Measurements from ENCODE around the gene CNTN3. TPM values are rescaled to one million over a fixed set of nuclear protein-coding genes. Genes with fewer than 3 reads are reported as not detected.

The CNTN3 gene
- total and polyA plus RNA-seq, 2 experiments from 2014 or later, result 4.1 to 12.1 TPM

DNA sequence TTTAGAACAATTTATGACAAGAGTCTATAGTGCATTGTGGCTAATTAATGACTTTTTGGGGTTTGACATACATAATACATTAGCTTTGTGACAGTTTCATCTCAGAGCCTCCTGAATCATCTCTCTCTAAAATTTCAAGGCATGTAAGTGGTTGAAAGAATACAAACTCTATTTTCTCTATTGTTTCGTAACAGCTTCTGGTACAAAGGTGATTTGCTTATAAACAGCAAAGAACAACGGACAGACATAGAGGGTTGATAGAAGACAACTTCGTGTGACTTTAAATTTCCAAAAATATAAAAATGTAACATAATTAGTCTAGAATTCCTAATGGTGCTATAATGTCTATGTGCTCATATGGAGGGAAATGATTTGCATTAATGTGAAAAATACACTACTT is 21.3 kb downstream of the CNTN3 start:
- DNase-seq (ENCODE audit: low spot score), result no peak
- no peaks in the 10 kb centered on the region for H3K27me3 ChIP-seq
- H4K20me1 ChIP-seq (ENCODE audit: insufficient read depth, poor library complexity, severe bottlenecking), result no peaks in the 10 kb centered on the region
- no peak overlapping the region for H3K4me3 ChIP-seq
- no peak overlapping the region for H3K4me2 ChIP-seq
- no peaks in the 10 kb centered on the region for H3K9me3 ChIP-seq (ENCODE audit: low read depth)
- no peaks in the 10 kb centered on the region for H3K79me2 ChIP-seq
- no peak overlapping the region for H3K27ac ChIP-seq
- 82% methylated on average over 3 of the region's 3 CpGs for WGBS (ENCODE audit: low lambda C conversion rate, missing lambda C conversion rate)
- TF ChIP-seq, protein P1, sequence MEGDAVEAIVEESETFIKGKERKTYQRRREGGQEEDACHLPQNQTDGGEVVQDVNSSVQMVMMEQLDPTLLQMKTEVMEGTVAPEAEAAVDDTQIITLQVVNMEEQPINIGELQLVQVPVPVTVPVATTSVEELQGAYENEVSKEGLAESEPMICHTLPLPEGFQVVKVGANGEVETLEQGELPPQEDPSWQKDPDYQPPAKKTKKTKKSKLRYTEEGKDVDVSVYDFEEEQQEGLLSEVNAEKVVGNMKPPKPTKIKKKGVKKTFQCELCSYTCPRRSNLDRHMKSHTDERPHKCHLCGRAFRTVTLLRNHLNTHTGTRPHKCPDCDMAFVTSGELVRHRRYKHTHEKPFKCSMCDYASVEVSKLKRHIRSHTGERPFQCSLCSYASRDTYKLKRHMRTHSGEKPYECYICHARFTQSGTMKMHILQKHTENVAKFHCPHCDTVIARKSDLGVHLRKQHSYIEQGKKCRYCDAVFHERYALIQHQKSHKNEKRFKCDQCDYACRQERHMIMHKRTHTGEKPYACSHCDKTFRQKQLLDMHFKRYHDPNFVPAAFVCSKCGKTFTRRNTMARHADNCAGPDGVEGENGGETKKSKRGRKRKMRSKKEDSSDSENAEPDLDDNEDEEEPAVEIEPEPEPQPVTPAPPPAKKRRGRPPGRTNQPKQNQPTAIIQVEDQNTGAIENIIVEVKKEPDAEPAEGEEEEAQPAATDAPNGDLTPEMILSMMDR (IDR thresholded peaks at IDR 0.05; ENCODE audit: poor library complexity), result no peak
- TF ChIP-seq EZH2 (IDR thresholded peaks at IDR 0.05; ENCODE audit: borderline replicate concordance), result no peak
- TF ChIP-seq EZH2phosphoT487 (IDR thresholded peaks at IDR 0.05; ENCODE audit: low read depth, severe bottlenecking, unreplicated experiment), result no peak
- no peaks in the 10 kb centered on the region for H3K9me2 ChIP-seq (replicated peaks; ENCODE audit: insufficient read depth)
- no peaks in the 10 kb centered on the region for H3K36me3 ChIP-seq (replicated peaks; ENCODE audit: insufficient read depth, low read depth)
- no peak overlapping the region for H2AFZ ChIP-seq
- H3K4me1 ChIP-seq (ENCODE audit: insufficient read depth), result no peaks in the 10 kb centered on the region

DNA sequence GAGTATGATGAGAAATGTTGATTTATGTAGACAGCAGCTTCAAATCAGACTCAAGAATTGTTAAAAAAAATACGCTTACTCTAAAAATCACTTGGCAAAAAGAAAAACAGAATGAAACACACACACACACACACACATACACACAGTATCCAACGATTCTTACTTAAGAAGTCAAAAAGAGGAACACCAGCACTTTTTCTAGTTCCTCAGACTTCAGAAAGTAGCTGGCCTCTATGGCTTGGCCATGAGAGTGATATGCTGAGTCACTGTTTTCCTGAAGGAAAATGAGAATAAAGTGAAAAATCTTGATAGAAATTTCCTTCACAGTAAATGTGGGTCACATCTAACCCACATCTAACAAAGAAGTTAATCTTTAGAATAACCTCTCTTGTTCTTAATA is 22.1 kb downstream of the CNTN3 start:
- Histone ChIP-seq H3K27me3 (no peaks in the 10 kb centered on the region), H3K9me2 (replicated peaks; ENCODE audit: insufficient read depth) (no peaks in the 10 kb centered on the region), H4K20me1 (ENCODE audit: insufficient read depth, poor library complexity, severe bottlenecking) (no peaks in the 10 kb centered on the region), H3K4me3 (no peak overlapping the region), H3K4me2 (no peak overlapping the region), H3K79me2 (no peaks in the 10 kb centered on the region), H3K36me3 (replicated peaks; ENCODE audit: insufficient read depth, low read depth) (no peaks in the 10 kb centered on the region), H3K9me3 (ENCODE audit: low read depth) (no peaks in the 10 kb centered on the region), H2AFZ (no peak overlapping the region), H3K4me1 (ENCODE audit: insufficient read depth) (no peaks in the 10 kb centered on the region), H3K27ac (no peak overlapping the region)
- no peak for TF ChIP-seq EZH2 (IDR thresholded peaks at IDR 0.05; ENCODE audit: borderline replicate concordance)
- no peak for DNase-seq (ENCODE audit: low spot score)
- WGBS (ENCODE audit: low lambda C conversion rate, missing lambda C conversion rate), result 86% methylated on average over 2 of the region's 2 CpGs

DNA sequence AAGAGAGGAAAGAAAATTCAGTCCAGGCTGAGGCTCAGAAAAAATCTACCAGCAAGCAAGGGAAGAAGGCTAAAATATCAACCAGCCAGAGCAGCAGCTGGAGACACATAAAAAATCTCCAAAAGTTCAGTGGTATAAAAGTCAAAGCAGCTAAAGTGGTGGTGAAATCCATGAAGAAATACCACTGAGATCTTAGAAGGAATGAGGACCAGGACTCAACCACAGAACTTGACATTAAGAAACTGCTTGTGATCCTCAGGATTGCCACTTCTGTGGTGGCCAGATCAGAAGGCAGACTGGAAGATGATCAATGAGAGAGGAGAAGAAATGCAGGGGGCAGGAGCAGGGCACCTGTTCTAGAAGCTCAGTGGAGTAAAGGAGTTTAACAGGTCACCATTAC is 22.5 kb downstream of the CNTN3 start:
- no peaks in the 10 kb centered on the region for H3K27me3 ChIP-seq
- H3K36me3 ChIP-seq (replicated peaks; ENCODE audit: insufficient read depth, low read depth), result no peaks in the 10 kb centered on the region
- TF ChIP-seq, protein P1 (IDR thresholded peaks at IDR 0.05; ENCODE audit: poor library complexity), result no peak
- no peak overlapping the region for H2AFZ ChIP-seq
- H4K20me1 ChIP-seq (ENCODE audit: insufficient read depth, poor library complexity, severe bottlenecking), result no peaks in the 10 kb centered on the region
- no peak for DNase-seq (ENCODE audit: low spot score)
- no peaks in the 10 kb centered on the region for H3K4me1 ChIP-seq (ENCODE audit: insufficient read depth)
- no peak overlapping the region for H3K4me3 ChIP-seq
- H3K79me2 ChIP-seq, result no peaks in the 10 kb centered on the region
- H3K4me2 ChIP-seq, result no peak overlapping the region
- H3K9me2 ChIP-seq (replicated peaks; ENCODE audit: insufficient read depth), result no peaks in the 10 kb centered on the region
- H3K9me3 ChIP-seq (ENCODE audit: low read depth), result no peaks in the 10 kb centered on the region
- no peak overlapping the region for H3K27ac ChIP-seq

DNA sequence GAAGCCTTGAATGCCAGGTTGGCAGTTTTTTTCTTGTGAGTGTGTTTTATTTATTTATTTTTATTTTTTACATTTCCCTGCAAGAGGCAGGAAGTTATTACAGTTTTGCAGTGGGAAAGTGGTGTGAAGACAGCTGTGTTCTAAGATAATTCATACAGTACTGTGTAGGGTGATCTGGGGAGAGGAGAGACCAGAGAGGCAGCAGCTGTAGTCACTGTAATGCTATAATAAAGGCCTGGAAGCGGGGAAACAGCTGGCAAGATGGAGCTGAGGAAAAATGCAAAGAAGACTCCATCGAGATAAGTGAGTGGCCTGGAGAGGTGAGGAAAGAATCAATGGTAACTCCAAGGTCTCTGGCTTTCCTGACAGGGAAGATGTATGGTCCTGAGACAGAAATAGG is 23.1 kb downstream of the CNTN3 start:
- no peak for DNase-seq (ENCODE audit: low spot score)
- TF ChIP-seq, protein P1 (IDR thresholded peaks at IDR 0.05; ENCODE audit: poor library complexity), result no peak
- TF ChIP-seq EZH2 (IDR thresholded peaks at IDR 0.05; ENCODE audit: borderline replicate concordance) (no peak), EZH2phosphoT487 (IDR thresholded peaks at IDR 0.05; ENCODE audit: low read depth, severe bottlenecking, unreplicated experiment) (no peak)
- 81% methylated on average over 2 of the region's 2 CpGs for WGBS (ENCODE audit: low lambda C conversion rate, missing lambda C conversion rate)
- Histone ChIP-seq H2AFZ (no peak overlapping the region), H3K27ac (no peak overlapping the region), H3K4me3 (no peak overlapping the region), H3K36me3 (replicated peaks; ENCODE audit: insufficient read depth, low read depth) (no peaks in the 10 kb centered on the region), H3K9me2 (replicated peaks; ENCODE audit: insufficient read depth) (no peaks in the 10 kb centered on the region), H3K4me2 (no peak overlapping the region), H3K79me2 (no peaks in the 10 kb centered on the region), H3K4me1 (ENCODE audit: insufficient read depth) (no peaks in the 10 kb centered on the region), H3K27me3 (no peaks in the 10 kb centered on the region), H4K20me1 (ENCODE audit: insufficient read depth, poor library complexity, severe bottlenecking) (no peaks in the 10 kb centered on the region), H3K9me3 (ENCODE audit: low read depth) (no peaks in the 10 kb centered on the region)
